IMR-90 (cell line): ENCODE measurements around the gene ZMIZ1. TPM values are rescaled to one million over a fixed set of nuclear protein-coding genes. Genes with fewer than 3 reads are reported as not detected.
A peak's percentile ranks its signal among the peaks of the same experiment; 100 is the strongest.

ENCODE experiments used
- ATAC-seq: fragments of 200-7000 bp; cut with Tn5 transposase; 2 replicates; pipeline ENCODE4 v1.9.1; 2020; ENCODE audit warnings: low read depth, mild to moderate bottlenecking, moderate library complexity
- BruUV-seq: library from RNA; stranded (reverse); fragments of 400-500 nt; replicated peaks from 2 replicates; lab custom pipeline; 2021; lab: Mats Ljungman, UMichigan
- CTCF ChIA-PET: fragments of 300-600 bp; formaldehyde crosslinking; extraction: SDS; loops from one replicate; lab custom pipeline; 2021; ENCODE audit warnings: antibody characterized with exemption; lab: Yijun Ruan, JAX
- POLR2A ChIA-PET: fragments of 300-600 bp; sonication (Branson Sonifier 250); formaldehyde crosslinking; loops from one replicate; lab custom pipeline; 2022; ENCODE audit warnings: antibody characterized with exemption; ENCODE audit not compliant: unreplicated experiment; lab: Charles Lee
- DNase-seq: peaks from one replicate; pipeline ENCODE4 v3.0.0; 2013
- H2AFZ ChIP-seq: replicated peaks from 2 replicates; pipeline ENCODE3; 2013; ENCODE audit warnings: low read length, mild to moderate bottlenecking; ENCODE audit not compliant: poor library complexity
- H2AK5ac ChIP-seq: 2 replicates; pipeline ENCODE4 v1.6.1; 2013; ENCODE audit warnings: low read depth, low read length, inconsistent platforms
- H2AK9ac ChIP-seq: replicated peaks from 2 replicates; pipeline ENCODE3; 2013; ENCODE audit warnings: mild to moderate bottlenecking, low read depth, low read length, moderate library complexity; ENCODE audit not compliant: poor library complexity
- H2BK120ac ChIP-seq: 2 replicates; pipeline ENCODE4 v1.6.1; 2013; ENCODE audit warnings: low read depth, low read length, inconsistent platforms
- H2BK15ac ChIP-seq: 3 replicates; pipeline ENCODE4 v1.6.1; 2013; ENCODE audit warnings: low read depth, low read length, inconsistent platforms
- H2BK20ac ChIP-seq: 2 replicates; pipeline ENCODE4 v1.6.1; 2013; ENCODE audit warnings: low read depth, mild to moderate bottlenecking, inconsistent platforms, low read length, moderate library complexity
- H2BK5ac ChIP-seq: 2 replicates; pipeline ENCODE4 v1.6.1; 2013; ENCODE audit warnings: mild to moderate bottlenecking, low read depth, low read length, inconsistent platforms; ENCODE audit not compliant: poor library complexity, severe bottlenecking
- H3K14ac ChIP-seq: replicated peaks from 2 replicates; pipeline ENCODE4 v1.6.1; 2013; ENCODE audit warnings: low read depth, low read length, inconsistent platforms
- H3K18ac ChIP-seq: 2 replicates; pipeline ENCODE4 v1.6.1; 2013; ENCODE audit warnings: low read depth, low read length, control low read depth
- H3K23ac ChIP-seq: 2 replicates; pipeline ENCODE4 v1.6.1; 2013; ENCODE audit warnings: low read depth, low read length, inconsistent platforms
- H3K27ac ChIP-seq: 2 replicates; pipeline ENCODE4 v1.5.1; 2013; ENCODE audit warnings: mild to moderate bottlenecking, control low read depth, low read length; ENCODE audit not compliant: insufficient read depth
- H3K27me3 ChIP-seq: 2 replicates; pipeline ENCODE4 v1.6.1; 2013; ENCODE audit warnings: low read length; ENCODE audit not compliant: control insufficient read depth, insufficient read depth
- H3K36me3 ChIP-seq: 2 replicates; pipeline ENCODE4 v1.6.1; 2013; ENCODE audit warnings: low read length, mixed read lengths; ENCODE audit not compliant: control insufficient read depth, insufficient read depth
- H3K4ac ChIP-seq: 2 replicates; pipeline ENCODE4 v1.6.1; 2013; ENCODE audit warnings: low read depth, low read length, inconsistent platforms
- H3K4me1 ChIP-seq: 2 replicates; pipeline ENCODE4 v1.6.1; 2013; ENCODE audit warnings: low read length, mixed read lengths; ENCODE audit not compliant: control insufficient read depth, insufficient read depth
- H3K4me2 ChIP-seq: 2 replicates; pipeline ENCODE4 v1.6.1; 2013; ENCODE audit warnings: low read depth, mild to moderate bottlenecking, control low read depth, low read length, moderate library complexity
- H3K4me3 ChIP-seq: 2 replicates; pipeline ENCODE4 v1.5.1; 2013; ENCODE audit warnings: low read depth, mild to moderate bottlenecking, control low read depth, low read length, moderate library complexity; ENCODE audit not compliant: insufficient read depth
- H3K56ac ChIP-seq: 2 replicates; pipeline ENCODE4 v1.6.1; 2013; ENCODE audit warnings: low read length, inconsistent platforms; ENCODE audit not compliant: insufficient read depth; ENCODE audit errors: extremely low read depth
- H3K79me1 ChIP-seq, 2 experiments: 2 replicates each; pipeline ENCODE4 v1.6.1; 2013; ENCODE audit warnings: low read length in 2 of 2, inconsistent platforms in 1 of 2, low read depth in 1 of 2
- H3K9ac ChIP-seq: 2 replicates; pipeline ENCODE4 v1.6.1; 2013; ENCODE audit warnings: low read depth, low read length, control low read depth
- H3K9me1 ChIP-seq: 2 replicates; pipeline ENCODE4 v1.6.1; 2013; ENCODE audit warnings: low read length, inconsistent platforms; ENCODE audit not compliant: insufficient read depth
- H3K9me3 ChIP-seq: 2 replicates; pipeline ENCODE4 v1.6.1; 2013; ENCODE audit warnings: low read length; ENCODE audit not compliant: control insufficient read depth, insufficient read depth
- H4K20me1 ChIP-seq: 2 replicates; pipeline ENCODE4 v1.6.1; 2013; ENCODE audit warnings: low read length, inconsistent platforms; ENCODE audit not compliant: insufficient read depth
- H4K5ac ChIP-seq: 2 replicates; pipeline ENCODE4 v1.6.1; 2013; ENCODE audit warnings: mild to moderate bottlenecking, low read depth, low read length, control low read depth
- H4K8ac ChIP-seq, 2 experiments: 2 replicates each; pipeline ENCODE4 v1.6.1; 2013; ENCODE audit warnings: low read depth in 2 of 2, low read length in 2 of 2, control low read depth in 1 of 2, inconsistent platforms in 1 of 2
- H4K91ac ChIP-seq: 2 replicates; pipeline ENCODE4 v1.6.1; 2013; ENCODE audit warnings: low read depth, low read length, inconsistent platforms; ENCODE audit not compliant: insufficient read depth
- BHLHE40 ChIP-seq: fragments of 150-350 bp; IDR thresholded peaks from 2 replicates; pipeline ENCODE4 v1.6.1; 2016; ENCODE audit warnings: mild to moderate bottlenecking, low read depth, low read length
- CEBPB ChIP-seq: IDR thresholded peaks from 2 replicates; pipeline ENCODE4 v1.6.1; 2012; ENCODE audit warnings: low read depth, low read length, improper control_type of control experiment
- CHD1 ChIP-seq: IDR thresholded peaks from 2 replicates; pipeline ENCODE4 v1.6.1; 2012; ENCODE audit warnings: low read depth, low read length, improper control_type of control experiment
- ELK1 ChIP-seq: fragments of 150-350 bp; IDR thresholded peaks from 2 replicates; pipeline ENCODE4 v1.6.1; 2016; ENCODE audit warnings: low read depth, mild to moderate bottlenecking, low read length, moderate library complexity, borderline replicate concordance
- FOS ChIP-seq: fragments of 150-350 bp; IDR thresholded peaks from 2 replicates; pipeline ENCODE4 v1.6.1; 2016; ENCODE audit warnings: low read depth, low read length
- MAZ ChIP-seq: IDR thresholded peaks from 2 replicates; pipeline ENCODE4 v1.6.1; 2012; ENCODE audit warnings: low read depth, mild to moderate bottlenecking, low read length, improper control_type of control experiment, moderate library complexity, borderline replicate concordance
- MXI1 ChIP-seq: IDR thresholded peaks from 2 replicates; pipeline ENCODE4 v1.6.1; 2012; ENCODE audit warnings: low read depth, mild to moderate bottlenecking, low read length, moderate library complexity, borderline replicate concordance
- NFE2L2 ChIP-seq: fragments of 150-350 bp; IDR thresholded peaks from 2 replicates; pipeline ENCODE4 v1.6.1; 2016; ENCODE audit warnings: low read depth, mild to moderate bottlenecking, low read length
- POLR2A ChIP-seq: IDR thresholded peaks from 2 replicates; pipeline ENCODE4 v1.6.1; 2012; ENCODE audit warnings: mild to moderate bottlenecking, low read depth, low read length
- RAD21 ChIP-seq: IDR thresholded peaks from 2 replicates; pipeline ENCODE4 v1.6.1; 2012; ENCODE audit warnings: low read length, improper control_type of control experiment
- RCOR1 ChIP-seq: IDR thresholded peaks from 2 replicates; pipeline ENCODE4 v1.6.1; 2012; ENCODE audit warnings: mild to moderate bottlenecking, low read length, improper control_type of control experiment; ENCODE audit not compliant: insufficient replicate concordance
- RFX5 ChIP-seq: IDR thresholded peaks from 2 replicates; pipeline ENCODE4 v1.8.0; 2012; ENCODE audit warnings: low read depth, mild to moderate bottlenecking, low read length, moderate library complexity
- WGBS, 2 experiments: methylation state at CpG; one replicate each; pipeline versions ENCODE4 v1.1.5 to v1.1.7; 2013; ENCODE audit warnings: missing lambda C conversion rate in 2 of 2; ENCODE audit not compliant: insufficient read length in 1 of 2; ENCODE audit errors: extremely low coverage in 2 of 2; 5-methylcytosine and 5-hydroxymethylcytosine counted together
- dilution Hi-C: fragments of 300-500 bp; cut with HindIII; formaldehyde crosslinking; loops from one replicate; pipeline ENCODE4 v1.14.3; 2018; ENCODE audit warnings: low sequenced_read_pairs; ENCODE audit not compliant: unreplicated experiment
- in situ Hi-C: fragments of 300-500 bp; cut with MboI; formaldehyde crosslinking; loops from 3 replicates; pipeline ENCODE4 v1.14.3; 2019; ENCODE audit warnings: low sequenced_read_pairs, inconsistent platforms, mixed read lengths
- intact Hi-C: fragments of 100-400 bp; cut with micrococcal nuclease; formaldehyde crosslinking; loops from 2 replicates; pipeline ENCODE4 v1.10.0; 2022
- polyA plus RNA-seq, 3 experiments: library from polyadenylated mRNA; depleted of rRNA; stranded (reverse); fragments of >200 nt; gene quantifications; 2 replicates each; pipeline ENCODE4 v1.2.3, GENCODE V29; 2012; ENCODE audit warnings: low replicate concordance in 1 of 3
- total RNA-seq: library from RNA; depleted of rRNA; stranded (reverse); fragments of >200 nt; gene quantifications from 2 replicates; pipeline ENCODE4 v1.2.3, GENCODE V29; 2012
- TF ChIP-seq, protein P1 (sequence below): conservative IDR thresholded peaks from 2 replicates; pipeline ENCODE4 v1.5.1; 2012; ENCODE audit warnings: mild to moderate bottlenecking, low read depth, low read length, improper control_type of control experiment

The ZMIZ1 gene
- total and polyA plus RNA-seq, 2 of the 4 experiments (the other 2 are of a cell fraction), result 6.6 to 48.7 TPM

GRCh38 chr10:79360499-79361342 lies 292.0 kb downstream of the ZMIZ1 start:
- no peak overlapping the region for H3K27ac ChIP-seq
- BruUV-seq, result no TSS peak
- H2BK120ac ChIP-seq, result no peak overlapping the region
- no peak overlapping the region for H2AK9ac ChIP-seq
- POLR2A ChIA-PET, result no interaction called here
- no peak overlapping the region for H3K18ac ChIP-seq
- peaks cover 0 to 6% of the 10 kb centered on the region in 2 experiments; a peak in 1 of 4 replicates for H3K79me1 ChIP-seq
- H2BK5ac ChIP-seq, result no peak overlapping the region
- H4K91ac ChIP-seq, result no peak overlapping the region
- H3K9me1 ChIP-seq, result no peaks in the 10 kb centered on the region; the same call in 1 of the 2 replicates
- in situ Hi-C loops, result no loop called here
- H3K14ac ChIP-seq, result no peak overlapping the region
- H4K20me1 ChIP-seq, result peaks cover 4% of the 10 kb centered on the region
- peak; percentile 29; the same call in 1 of the 2 replicates for ATAC-seq
- no peak overlapping the region for H3K23ac ChIP-seq
- no peak overlapping the region for H2AK5ac ChIP-seq
- H3K9ac ChIP-seq, result no peak overlapping the region
- no peak overlapping the region for H2BK15ac ChIP-seq
- dilution Hi-C loops, result no loop called here
- no peak for DNase-seq
- H3K4me3 ChIP-seq, result no peak overlapping the region
- no peak overlapping the region for H3K4me2 ChIP-seq
- no peak overlapping the region for H4K8ac ChIP-seq
- H2AFZ ChIP-seq, result no peak overlapping the region
- no peaks in the 10 kb centered on the region; the same call in 1 of the 2 replicates for H3K9me3 ChIP-seq
- no peak for TF ChIP-seq RCOR1
- TF ChIP-seq, protein P1, sequence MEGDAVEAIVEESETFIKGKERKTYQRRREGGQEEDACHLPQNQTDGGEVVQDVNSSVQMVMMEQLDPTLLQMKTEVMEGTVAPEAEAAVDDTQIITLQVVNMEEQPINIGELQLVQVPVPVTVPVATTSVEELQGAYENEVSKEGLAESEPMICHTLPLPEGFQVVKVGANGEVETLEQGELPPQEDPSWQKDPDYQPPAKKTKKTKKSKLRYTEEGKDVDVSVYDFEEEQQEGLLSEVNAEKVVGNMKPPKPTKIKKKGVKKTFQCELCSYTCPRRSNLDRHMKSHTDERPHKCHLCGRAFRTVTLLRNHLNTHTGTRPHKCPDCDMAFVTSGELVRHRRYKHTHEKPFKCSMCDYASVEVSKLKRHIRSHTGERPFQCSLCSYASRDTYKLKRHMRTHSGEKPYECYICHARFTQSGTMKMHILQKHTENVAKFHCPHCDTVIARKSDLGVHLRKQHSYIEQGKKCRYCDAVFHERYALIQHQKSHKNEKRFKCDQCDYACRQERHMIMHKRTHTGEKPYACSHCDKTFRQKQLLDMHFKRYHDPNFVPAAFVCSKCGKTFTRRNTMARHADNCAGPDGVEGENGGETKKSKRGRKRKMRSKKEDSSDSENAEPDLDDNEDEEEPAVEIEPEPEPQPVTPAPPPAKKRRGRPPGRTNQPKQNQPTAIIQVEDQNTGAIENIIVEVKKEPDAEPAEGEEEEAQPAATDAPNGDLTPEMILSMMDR, result no peak
- TF ChIP-seq RFX5, result no peak
- TF ChIP-seq BHLHE40, result no peak
- TF ChIP-seq CHD1, result no peak
- TF ChIP-seq NFE2L2, result no peak
- TF ChIP-seq POLR2A, result no peak
- no peak for TF ChIP-seq MXI1
- TF ChIP-seq MAZ, result no peak
- TF ChIP-seq ELK1, result no peak
- TF ChIP-seq CEBPB, result no peak
- TF ChIP-seq RAD21, result no peak
- TF ChIP-seq FOS, result no peak
- no peaks in the 10 kb centered on the region for H3K4me1 ChIP-seq
- CTCF ChIA-PET, result no interaction called here
- no peak overlapping the region for H2BK20ac ChIP-seq
- H3K56ac ChIP-seq, result no peak overlapping the region
- H3K4ac ChIP-seq, result no peak overlapping the region
- no peak overlapping the region for H4K5ac ChIP-seq
- WGBS, 2 experiments, result 100% methylated on average over 1 of the region's 5 CpGs; no CpG with 5 or more reads in 1 of the 2 experiments
- intact Hi-C loops, result no loop called here
- no peaks in the 10 kb centered on the region for H3K27me3 ChIP-seq
- peaks cover 4% of the 10 kb centered on the region; the same call in 1 of the 2 replicates for H3K36me3 ChIP-seq
